IPS DF 6.9 (cell line): Measurements from ENCODE around the gene LGR4.

Experiments
- DNase-seq: peaks from one replicate; pipeline ENCODE4 v3.0.0-alpha.2; 2013; ENCODE audit warnings: low read depth, low spot score
- H3K27ac ChIP-seq: one replicate; pipeline ENCODE4 v1.5.1; 2013; ENCODE audit warnings: low read length, control low read depth
- H3K27me3 ChIP-seq: 2 replicates; pipeline ENCODE4 v1.6.1; 2013; ENCODE audit warnings: mild to moderate bottlenecking, low read length; ENCODE audit not compliant: control insufficient read depth, insufficient read depth
- H3K36me3 ChIP-seq: 2 replicates; pipeline ENCODE4 v1.6.1; 2013; ENCODE audit warnings: low read length; ENCODE audit not compliant: control insufficient read depth, insufficient read depth
- H3K4me1 ChIP-seq: 2 replicates; pipeline ENCODE4 v1.6.1; 2013; ENCODE audit warnings: low read length; ENCODE audit not compliant: control insufficient read depth, insufficient read depth
- H3K4me3 ChIP-seq: 2 replicates; pipeline ENCODE4 v1.5.1; 2013; ENCODE audit warnings: mild to moderate bottlenecking, low read length
- H3K9me3 ChIP-seq: 2 replicates; pipeline ENCODE4 v1.6.1; 2013; ENCODE audit warnings: low read length, inconsistent platforms; ENCODE audit not compliant: control insufficient read depth, insufficient read depth
- WGBS: extraction: QIAGEN DNeasy Blood & Tissue Kit; methylation state at CpG from one replicate; pipeline ENCODE4 v1.1.7; 2013; ENCODE audit warnings: mixed read lengths, missing lambda C conversion rate; ENCODE audit not compliant: insufficient read length, insufficient coverage; 5-methylcytosine and 5-hydroxymethylcytosine counted together

Gene LGR4

GRCh38 chr11:27403195-27403594, 69.4 kb downstream of the LGR4 start:
- no CpG with 5 or more reads among the region's 2 CpGs for WGBS
- Histone ChIP-seq H3K4me3 (no peak overlapping the region), H3K27ac (no peak overlapping the region), H3K36me3 (no peaks in the 10 kb centered on the region), H3K4me1 (no peaks in the 10 kb centered on the region), H3K27me3 (no peaks in the 10 kb centered on the region), H3K9me3 (no peaks in the 10 kb centered on the region)
- no peak for DNase-seq

GRCh38 chr11:27402450-27402849, 70.1 kb downstream of the LGR4 start:
- Histone ChIP-seq H3K27ac (no peak overlapping the region), H3K4me1 (no peaks in the 10 kb centered on the region), H3K36me3 (no peaks in the 10 kb centered on the region), H3K4me3 (no peak overlapping the region), H3K9me3 (no peaks in the 10 kb centered on the region), H3K27me3 (no peaks in the 10 kb centered on the region)
- DNase-seq: no peak
- no CpG with 5 or more reads among the region's 2 CpGs for WGBS

GRCh38 chr11:27401833-27402316, 70.7 kb downstream of the LGR4 start:
- no peaks in the 10 kb centered on the region for H3K36me3 ChIP-seq
- no peaks in the 10 kb centered on the region for H3K4me1 ChIP-seq
- no peaks in the 10 kb centered on the region for H3K27me3 ChIP-seq
- no CpG with 5 or more reads among the region's 5 CpGs for WGBS
- no peak overlapping the region for H3K27ac ChIP-seq
- DNase-seq: no peak
- no peaks in the 10 kb centered on the region for H3K9me3 ChIP-seq
- no peak overlapping the region for H3K4me3 ChIP-seq

GRCh38 chr11:27401280-27401832, 71.2 kb downstream of the LGR4 start:
- H3K4me1 ChIP-seq: no peaks in the 10 kb centered on the region
- no peak overlapping the region for H3K4me3 ChIP-seq
- H3K27ac ChIP-seq: no peak overlapping the region
- H3K36me3 ChIP-seq: no peaks in the 10 kb centered on the region
- WGBS: no CpG with 5 or more reads among the region's 5 CpGs
- DNase-seq: no peak
- no peaks in the 10 kb centered on the region for H3K9me3 ChIP-seq
- no peaks in the 10 kb centered on the region for H3K27me3 ChIP-seq

- H3K27me3 ChIP-seq: no peaks in the 10 kb centered on the region
- no peak for DNase-seq
- H3K27ac ChIP-seq: no peak overlapping the region
- H3K9me3 ChIP-seq: no peaks in the 10 kb centered on the region
- no peak overlapping the region for H3K4me3 ChIP-seq
- no CpG with 5 or more reads among the region's 3 CpGs for WGBS
- H3K4me1 ChIP-seq: peaks cover 4% of the 10 kb centered on the region; the same call in 1 of the 2 replicates
- H3K36me3 ChIP-seq: no peaks in the 10 kb centered on the region
These were observed 74.2 kb downstream of the LGR4 start for GRCh38 chr11:27398400-27398770.

GRCh38 chr11:27397624-27398399, 74.8 kb downstream of the LGR4 start:
- Histone ChIP-seq H3K27me3 (no peaks in the 10 kb centered on the region), H3K27ac (no peak overlapping the region), H3K4me3 (no peak overlapping the region), H3K36me3 (no peaks in the 10 kb centered on the region), H3K9me3 (no peaks in the 10 kb centered on the region), H3K4me1 (peaks cover 4% of the 10 kb centered on the region; the same call in 1 of the 2 replicates)
- no peak for DNase-seq
- no CpG with 5 or more reads among the region's 9 CpGs for WGBS

GRCh38 chr11:27396259-27396839, 76.2 kb downstream of the LGR4 start:
- H3K36me3 ChIP-seq: no peaks in the 10 kb centered on the region
- H3K4me3 ChIP-seq: no peak overlapping the region
- H3K9me3 ChIP-seq: no peaks in the 10 kb centered on the region
- H3K27ac ChIP-seq: no peak overlapping the region
- no peaks in the 10 kb centered on the region for H3K27me3 ChIP-seq
- no CpG with 5 or more reads among the region's 3 CpGs for WGBS
- DNase-seq: no peak
- H3K4me1 ChIP-seq: peaks cover 4% of the 10 kb centered on the region; the same call in 1 of the 2 replicates

- Histone ChIP-seq H3K4me1 (peaks cover 4% of the 10 kb centered on the region; the same call in 1 of the 2 replicates), H3K4me3 (no peak overlapping the region), H3K9me3 (no peaks in the 10 kb centered on the region), H3K27me3 (no peaks in the 10 kb centered on the region), H3K27ac (no peak overlapping the region), H3K36me3 (no peaks in the 10 kb centered on the region)
- no CpG with 5 or more reads among the region's 7 CpGs for WGBS
- no peak for DNase-seq
These were observed 76.9 kb downstream of the LGR4 start for GRCh38 chr11:27395556-27396258.

GRCh38 chr11:27394781-27395228, 77.8 kb downstream of the LGR4 start:
- Histone ChIP-seq H3K27ac (no peak overlapping the region), H3K27me3 (no peaks in the 10 kb centered on the region), H3K36me3 (no peaks in the 10 kb centered on the region), H3K4me1 (peaks cover 5% of the 10 kb centered on the region; the same call in 1 of the 2 replicates), H3K9me3 (no peaks in the 10 kb centered on the region), H3K4me3 (no peak overlapping the region)
- WGBS: no CpG with 5 or more reads among the region's 4 CpGs
- no peak for DNase-seq
